OCI-LY3 (cell line): ENCODE results near the gene CTBP2.

Experiments
- H2AFZ ChIP-seq: fragments of 200-600, 300-600 bp; shearing (Covaris generic); 2 replicates; pipeline ENCODE4 v1.6.0; 2014; ENCODE audit warnings: antibody characterized with exemption, low read depth, low read length
- H3K27ac ChIP-seq: fragments of 200-600, 300-600 bp; sonication (generic); 2 replicates; pipeline ENCODE4 v1.5.1; 2014; ENCODE audit warnings: mild to moderate bottlenecking, low read length, moderate library complexity, mixed read lengths
- H3K27me3 ChIP-seq: fragments of 200-600, 300-600 bp; sonication (generic); 2 replicates; pipeline ENCODE4 v1.6.1; 2014; ENCODE audit warnings: low read depth, low read length, mixed read lengths
- H3K36me3 ChIP-seq: fragments of 200-600, 300-600 bp; sonication (generic); replicated peaks from 2 replicates; pipeline ENCODE3; 2014; ENCODE audit warnings: low read depth, low read length, mixed read lengths
- H3K4me1 ChIP-seq: fragments of 300-600, 200-600 bp; sonication (generic); 2 replicates; pipeline ENCODE4 v1.6.1; 2014; ENCODE audit warnings: low read length, mixed read lengths
- H3K4me2 ChIP-seq: fragments of 200-600, 300-600 bp; sonication (generic); 2 replicates; pipeline ENCODE4 v1.6.1; 2014; ENCODE audit warnings: low read length, mixed read lengths
- H3K4me3 ChIP-seq: fragments of 300-600, 200-600 bp; sonication (generic); 2 replicates; pipeline ENCODE4 v1.5.1; 2014; ENCODE audit warnings: antibody characterized with exemption, mild to moderate bottlenecking, low read length, moderate library complexity
- H3K79me2 ChIP-seq: fragments of 300-600, 200-600 bp; shearing (Covaris generic); 2 replicates; pipeline ENCODE4 v1.6.1; 2014; ENCODE audit warnings: mild to moderate bottlenecking, low read length, mixed read lengths
- H3K9ac ChIP-seq: fragments of 300-600, 200-600 bp; shearing (Covaris generic); 2 replicates; pipeline ENCODE4 v1.6.0; 2014; ENCODE audit warnings: mild to moderate bottlenecking, low read length, moderate library complexity
- H3K9me3 ChIP-seq: fragments of 200-600, 300-600 bp; shearing (Covaris generic); 2 replicates; pipeline ENCODE4 v1.6.1; 2014; ENCODE audit warnings: low read length, mixed read lengths; ENCODE audit not compliant: insufficient read depth
- H4K20me1 ChIP-seq: fragments of 200-600, 300-600 bp; sonication (generic); 2 replicates; pipeline ENCODE4 v1.6.1; 2016; ENCODE audit warnings: low read length, mixed read lengths; ENCODE audit not compliant: insufficient read depth
- EZH2phosphoT487 ChIP-seq: fragments of 200-600 bp; shearing (Covaris generic); IDR thresholded peaks from 2 replicates; pipeline ENCODE4 v1.6.1; 2018; ENCODE audit warnings: antibody characterized with exemption, mixed run types, low read depth
- TF ChIP-seq, protein P1 (sequence below): fragments of 200-600, 300-600 bp; sonication (generic); IDR thresholded peaks from 2 replicates; pipeline ENCODE4 v1.5.1; 2014; ENCODE audit warnings: antibody characterized with exemption, low read length, low read depth

CTBP2 gene

DNA sequence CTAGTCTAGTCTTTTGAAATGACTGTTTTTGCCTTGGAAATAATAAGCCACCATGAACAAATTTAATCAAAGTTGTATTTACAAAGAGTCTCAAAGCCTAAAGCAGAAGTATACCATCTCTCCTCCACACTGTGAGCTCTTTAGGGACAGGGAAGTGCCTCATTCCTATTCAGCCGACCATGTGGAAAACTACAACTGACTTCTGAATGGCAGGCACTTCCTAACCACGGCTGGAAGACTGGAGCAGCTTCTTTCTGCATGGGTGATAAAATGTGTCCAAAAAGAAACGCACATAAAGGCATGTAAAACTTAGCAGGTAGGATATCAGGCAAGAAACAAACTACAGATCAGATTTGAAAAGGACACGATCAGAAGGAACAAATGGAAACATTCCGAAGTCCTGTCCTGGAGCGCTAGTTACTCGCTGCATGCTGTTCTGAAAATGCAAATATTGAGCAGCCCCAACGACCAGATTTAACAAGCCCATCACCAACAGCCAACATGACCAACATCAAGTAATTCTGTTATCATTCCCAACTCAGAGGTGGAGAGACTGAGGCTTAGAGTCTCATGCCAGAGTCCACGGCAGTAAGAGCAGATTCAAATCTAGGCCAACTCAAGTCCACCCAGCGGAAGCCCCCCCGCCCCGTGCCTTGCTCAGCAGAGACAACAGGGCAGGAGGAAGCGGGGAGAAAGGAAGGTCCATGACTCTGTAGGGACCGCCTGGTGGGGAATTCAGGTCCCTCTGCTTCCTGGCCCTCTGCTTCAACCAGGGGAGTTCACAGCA is 26.5 kb downstream of the CTBP2 start:
- no peaks in the 10 kb centered on the region for H3K9me3 ChIP-seq
- no peak overlapping the region for H3K4me3 ChIP-seq
- H3K79me2 ChIP-seq, result no peaks in the 10 kb centered on the region
- H3K4me1 ChIP-seq, result no peaks in the 10 kb centered on the region
- no peak overlapping the region for H3K4me2 ChIP-seq
- H3K27me3 ChIP-seq, result peaks cover 14% of the 10 kb centered on the region
- no peak for TF ChIP-seq EZH2phosphoT487
- TF ChIP-seq, protein P1, sequence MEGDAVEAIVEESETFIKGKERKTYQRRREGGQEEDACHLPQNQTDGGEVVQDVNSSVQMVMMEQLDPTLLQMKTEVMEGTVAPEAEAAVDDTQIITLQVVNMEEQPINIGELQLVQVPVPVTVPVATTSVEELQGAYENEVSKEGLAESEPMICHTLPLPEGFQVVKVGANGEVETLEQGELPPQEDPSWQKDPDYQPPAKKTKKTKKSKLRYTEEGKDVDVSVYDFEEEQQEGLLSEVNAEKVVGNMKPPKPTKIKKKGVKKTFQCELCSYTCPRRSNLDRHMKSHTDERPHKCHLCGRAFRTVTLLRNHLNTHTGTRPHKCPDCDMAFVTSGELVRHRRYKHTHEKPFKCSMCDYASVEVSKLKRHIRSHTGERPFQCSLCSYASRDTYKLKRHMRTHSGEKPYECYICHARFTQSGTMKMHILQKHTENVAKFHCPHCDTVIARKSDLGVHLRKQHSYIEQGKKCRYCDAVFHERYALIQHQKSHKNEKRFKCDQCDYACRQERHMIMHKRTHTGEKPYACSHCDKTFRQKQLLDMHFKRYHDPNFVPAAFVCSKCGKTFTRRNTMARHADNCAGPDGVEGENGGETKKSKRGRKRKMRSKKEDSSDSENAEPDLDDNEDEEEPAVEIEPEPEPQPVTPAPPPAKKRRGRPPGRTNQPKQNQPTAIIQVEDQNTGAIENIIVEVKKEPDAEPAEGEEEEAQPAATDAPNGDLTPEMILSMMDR, result no peak
- no peak overlapping the region for H3K27ac ChIP-seq
- H3K9ac ChIP-seq, result no peak overlapping the region
- H2AFZ ChIP-seq, result no peak overlapping the region
- H3K36me3 ChIP-seq, result no peaks in the 10 kb centered on the region
- no peaks in the 10 kb centered on the region for H4K20me1 ChIP-seq

DNA sequence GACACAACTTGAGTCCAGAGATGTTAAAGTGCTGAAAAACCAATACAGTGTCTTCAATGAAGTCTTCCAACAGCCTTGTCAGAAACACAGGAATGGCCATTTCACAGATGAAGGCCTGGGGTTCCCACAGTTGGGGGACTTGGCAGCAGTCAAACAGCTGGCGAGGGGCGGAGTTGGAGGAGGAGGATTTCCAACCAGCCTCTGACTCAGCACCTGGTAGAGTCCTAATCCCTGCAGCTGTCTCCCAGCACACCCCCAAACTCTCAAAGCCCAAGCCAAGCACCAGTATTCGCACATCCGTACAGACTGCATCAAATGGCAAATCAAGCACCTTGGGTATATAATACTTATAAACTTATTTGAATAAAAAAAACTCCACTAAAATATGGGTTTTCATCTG is 28.0 kb downstream of the CTBP2 start:
- H2AFZ ChIP-seq, result no peak overlapping the region
- peaks cover 14% of the 10 kb centered on the region for H3K27me3 ChIP-seq
- H3K4me2 ChIP-seq, result no peak overlapping the region
- H3K9ac ChIP-seq, result no peak overlapping the region
- H3K4me1 ChIP-seq, result no peaks in the 10 kb centered on the region
- H3K4me3 ChIP-seq, result no peak overlapping the region
- no peaks in the 10 kb centered on the region for H3K9me3 ChIP-seq
- no peaks in the 10 kb centered on the region for H3K36me3 ChIP-seq
- TF ChIP-seq, protein P1, result no peak
- TF ChIP-seq EZH2phosphoT487, result no peak
- no peak overlapping the region for H3K27ac ChIP-seq
- H4K20me1 ChIP-seq, result no peaks in the 10 kb centered on the region
- no peaks in the 10 kb centered on the region for H3K79me2 ChIP-seq

DNA sequence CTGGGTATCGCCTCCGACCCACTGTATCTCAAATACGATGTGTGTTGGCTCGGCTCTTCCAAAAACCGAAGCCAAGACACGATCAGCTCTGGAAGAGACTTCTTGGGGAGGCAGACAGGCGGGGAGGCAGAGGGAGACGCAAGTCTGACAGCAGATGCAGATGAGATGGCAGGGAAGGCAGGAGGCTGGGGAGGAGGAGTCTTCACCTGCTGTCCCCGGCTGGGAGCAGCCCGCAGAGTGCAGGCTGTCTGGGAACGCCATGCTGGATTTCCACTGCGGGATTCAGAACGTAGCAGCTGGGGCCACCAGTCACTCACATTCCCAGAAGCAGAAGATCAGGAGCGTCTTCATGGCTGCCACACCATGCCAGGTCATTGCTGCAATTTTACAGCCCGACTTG is 29.4 kb downstream of the CTBP2 start:
- H3K36me3 ChIP-seq, result no peaks in the 10 kb centered on the region
- no peak overlapping the region for H3K4me2 ChIP-seq
- no peak overlapping the region for H3K27ac ChIP-seq
- H4K20me1 ChIP-seq, result no peaks in the 10 kb centered on the region
- H3K4me1 ChIP-seq, result no peaks in the 10 kb centered on the region
- TF ChIP-seq, protein P1, result no peak
- TF ChIP-seq EZH2phosphoT487, result no peak
- H3K9ac ChIP-seq, result no peak overlapping the region
- no peak overlapping the region for H2AFZ ChIP-seq
- H3K9me3 ChIP-seq, result no peaks in the 10 kb centered on the region
- no peaks in the 10 kb centered on the region for H3K79me2 ChIP-seq
- H3K27me3 ChIP-seq, result peaks cover 14% of the 10 kb centered on the region
- H3K4me3 ChIP-seq, result no peak overlapping the region

DNA sequence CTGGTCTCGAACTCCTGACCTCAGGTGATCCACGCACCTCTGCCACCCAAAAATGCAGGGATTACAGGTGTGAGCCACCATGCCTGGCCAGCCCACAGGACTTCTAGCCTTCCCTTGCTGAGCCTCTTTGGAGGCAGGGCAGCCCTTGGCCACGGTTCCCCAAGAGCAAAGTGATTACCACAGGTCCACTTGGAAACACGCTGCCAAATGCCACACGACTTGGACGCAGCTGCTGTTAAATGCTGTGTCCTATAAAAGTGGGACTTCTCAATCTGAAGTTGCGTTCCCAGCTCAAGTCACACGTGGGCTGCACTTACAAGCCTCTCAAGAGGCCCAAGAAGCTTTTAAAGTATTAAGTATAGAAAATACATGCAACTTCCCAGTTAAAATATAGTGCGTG is 30.1 kb downstream of the CTBP2 start:
- no peaks in the 10 kb centered on the region for H3K79me2 ChIP-seq
- H3K27ac ChIP-seq, result no peak overlapping the region
- no peak overlapping the region for H3K4me3 ChIP-seq
- H3K9ac ChIP-seq, result no peak overlapping the region
- no peaks in the 10 kb centered on the region for H3K4me1 ChIP-seq
- peaks cover 16% of the 10 kb centered on the region for H3K27me3 ChIP-seq
- TF ChIP-seq, protein P1, result no peak
- TF ChIP-seq EZH2phosphoT487, result no peak
- H3K4me2 ChIP-seq, result no peak overlapping the region
- H2AFZ ChIP-seq, result no peak overlapping the region
- H4K20me1 ChIP-seq, result no peaks in the 10 kb centered on the region
- H3K36me3 ChIP-seq, result no peaks in the 10 kb centered on the region
- H3K9me3 ChIP-seq, result no peaks in the 10 kb centered on the region
